ENCODE data around the gene ELOVL6. TPM values are rescaled to one million over a fixed set of nuclear protein-coding genes. Genes with fewer than 3 reads are reported as not detected.

ELOVL6 gene
- total and polyA plus RNA-seq, 9 of the 15 experiments (the other 6 are each of a cell fraction or from before 2014, with no cell fraction given) = 18.3 to 82.6 (median 46.0) TPM

GRCh38 chr4:110165382-110166286 is 32.8 kb downstream of the ELOVL6 start:
- Histone ChIP-seq H2AFZ (ENCODE audit: low read depth, low read length) (peak overlapping the region; percentile 47; the same call in 1 of the 2 replicates), H3K9me1 (ENCODE audit: control insufficient read depth, insufficient read depth, low read length) (no peaks in the 10 kb centered on the region), H3K9me3 (replicated peaks; ENCODE audit: control insufficient read depth, insufficient read depth, low read depth, low read length) (no peaks in the 10 kb centered on the region), H3K4me2 (ENCODE audit: insufficient read depth, low read length) (no peak overlapping the region), H4K20me1 (replicated peaks; ENCODE audit: control insufficient read depth, insufficient read depth, low read length) (no peaks in the 10 kb centered on the region; the same call in 1 of the 2 replicates), H3K27me3 (ENCODE audit: control insufficient read depth in 2 of 2, insufficient read depth in 2 of 2, low read length in 2 of 2) (no peaks in the 10 kb centered on the region), H3K4me3 (no peak overlapping the region), H3K4me1 (replicated peaks in 1 of 2; ENCODE audit: control insufficient read depth in 2 of 2, insufficient read depth in 2 of 2, low read length in 2 of 2) (peaks cover 6 to 25% of the 10 kb centered on the region in 2 experiments; a peak in 4 of 5 replicates), H3K9ac (ENCODE audit: insufficient read depth in 1 of 2, low read depth in 2 of 2, low read length in 2 of 2) (no peak overlapping the region; a peak in 2 of 4 replicates), H3K36me3 (ENCODE audit: control insufficient read depth, insufficient read depth, low read length) (peaks cover 67% of the 10 kb centered on the region), H3K79me2 (ENCODE audit: control insufficient read depth, insufficient read depth, low read length) (peaks cover 37% of the 10 kb centered on the region), H3K27ac (ENCODE audit: extremely low read depth, low read depth, low read length) (peak overlapping the region; percentile 47; the same call in 2 of the 3 replicates)
- ATAC-seq (peak; percentile 69), DNase-seq (ENCODE audit: extremely low read depth in 1 of 4, low spot score in 3 of 4) (peak in 3 of 4 experiments; percentile 24 to 45 (median 29)), FAIRE-seq (peak; percentile 37)
- WGBS (ENCODE audit: insufficient coverage, low coverage, missing lambda C conversion rate) = 14% methylated on average over 5 of the region's 5 CpGs
- CTCF ChIA-PET (ENCODE audit: low intra/inter-chr PET ratio) = no interaction called here
- POLR2A ChIA-PET = interaction anchor here (1.2 to 2.8 kb wide), 3 partner anchors 10 to 14 kb away, joined by 3 to 11 read pairs (median 4); no protein-coding TSS in a partner anchor
- in situ Hi-C loops (cut with MboI) = no loop called here
- intact Hi-C loops (cut with micrococcal nuclease) = no loop called here
- BruUV-seq (replicated peaks) = no TSS peak
- no peak for TF ChIP-seq POLR3G (IDR thresholded peaks at IDR 0.05; ENCODE audit: extremely low read depth, insufficient read length, insufficient replicate concordance)
- TF ChIP-seq SETDB1 (IDR thresholded peaks at IDR 0.05; ENCODE audit: low read length) = no peak
- TF ChIP-seq MTA3 (IDR thresholded peaks at IDR 0.05; ENCODE audit: borderline replicate concordance) = no peak
- no peak for TF ChIP-seq ZNF592 (IDR thresholded peaks at IDR 0.05)
- TF ChIP-seq THRA (IDR thresholded peaks at IDR 0.05) = no peak
- no peak for TF ChIP-seq KAT2B (IDR thresholded peaks at IDR 0.05; ENCODE audit: low read depth, low read length)
- no peak for TF ChIP-seq HOMEZ (CRISPR knock-in tag; IDR thresholded peaks at IDR 0.05)
- no peak for TF ChIP-seq SFPQ (IDR thresholded peaks at IDR 0.05; ENCODE audit: low read depth, low read length)
- TF ChIP-seq POLR2AphosphoS5 (IDR thresholded peaks at IDR 0.05; ENCODE audit: control insufficient read depth, insufficient read depth, low read depth, low read length) = 0 out of 2 replicates have a peak, but pooled peaks have one; percentile 25
- TF ChIP-seq ELF1 (tag; IDR thresholded peaks at IDR 0.05) = peak; percentile 50; the same call in 1 of the 2 replicates
